OCI-M2 (cell line): Measurements from ENCODE around the gene NISCH.

Source experiments
- DNase-seq: peaks from one replicate; lab custom pipeline; 2025; ENCODE audit not compliant: unreplicated experiment; lab: John Stamatoyannopoulos, UW

NISCH gene

DNA sequence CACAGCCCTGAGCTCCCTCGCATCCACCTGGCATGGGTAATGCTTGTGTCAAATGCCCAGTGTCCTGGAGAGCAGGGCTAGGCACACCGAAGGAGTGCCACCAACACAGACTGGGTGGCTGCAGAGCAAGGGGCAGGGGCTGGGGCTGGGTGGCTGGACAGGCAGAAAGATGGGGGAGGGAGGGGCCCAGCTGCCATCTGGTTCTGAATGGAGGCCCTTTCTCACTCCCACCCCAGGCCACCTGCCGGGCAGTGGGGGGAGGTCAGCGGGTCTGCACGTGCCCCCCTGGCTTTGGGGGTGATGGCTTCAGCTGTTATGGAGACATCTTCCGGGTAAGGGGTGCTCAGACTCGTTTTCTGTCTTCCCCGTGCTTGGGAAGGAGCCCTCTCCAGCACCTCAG lies 56.7 kb downstream of the NISCH start:
- no peak for DNase-seq

- no peak for DNase-seq
These were observed 57.3 kb downstream of the NISCH start for GRCh38 chr3:52512727-52513126.

GRCh38 chr3:52513281-52513680 lies 57.9 kb downstream of the NISCH start:
- DNase-seq = no peak

- no peak for DNase-seq
These were observed 59.2 kb downstream of the NISCH start for GRCh38 chr3:52514576-52514975.

DNA sequence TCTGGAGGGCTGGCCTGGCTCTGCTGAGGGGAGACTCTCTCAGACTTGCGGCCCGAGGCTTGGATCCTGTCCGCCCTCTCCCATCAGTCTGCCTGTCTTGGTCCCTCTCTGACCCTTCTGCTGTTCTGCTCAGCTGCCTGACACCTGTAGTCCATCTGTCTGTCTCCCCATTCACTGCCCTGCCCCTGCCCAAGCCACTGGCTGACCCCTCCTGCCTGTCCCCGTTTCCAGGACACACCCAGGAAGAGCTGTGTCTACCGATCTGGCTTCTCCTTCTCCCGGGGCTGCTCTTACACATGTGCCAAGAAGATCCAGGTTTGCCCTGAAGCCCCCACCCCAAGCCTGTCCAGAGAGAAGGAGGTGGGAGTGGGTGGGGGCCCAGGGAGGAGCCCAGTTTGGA lies 59.8 kb downstream of the NISCH start:
- no peak for DNase-seq

GRCh38 chr3:52516509-52517195 lies 61.2 kb downstream of the NISCH start:
- DNase-seq = no peak

- no peak for DNase-seq
These were observed 62.7 kb downstream of the NISCH start for GRCh38 chr3:52517796-52518722.

DNA sequence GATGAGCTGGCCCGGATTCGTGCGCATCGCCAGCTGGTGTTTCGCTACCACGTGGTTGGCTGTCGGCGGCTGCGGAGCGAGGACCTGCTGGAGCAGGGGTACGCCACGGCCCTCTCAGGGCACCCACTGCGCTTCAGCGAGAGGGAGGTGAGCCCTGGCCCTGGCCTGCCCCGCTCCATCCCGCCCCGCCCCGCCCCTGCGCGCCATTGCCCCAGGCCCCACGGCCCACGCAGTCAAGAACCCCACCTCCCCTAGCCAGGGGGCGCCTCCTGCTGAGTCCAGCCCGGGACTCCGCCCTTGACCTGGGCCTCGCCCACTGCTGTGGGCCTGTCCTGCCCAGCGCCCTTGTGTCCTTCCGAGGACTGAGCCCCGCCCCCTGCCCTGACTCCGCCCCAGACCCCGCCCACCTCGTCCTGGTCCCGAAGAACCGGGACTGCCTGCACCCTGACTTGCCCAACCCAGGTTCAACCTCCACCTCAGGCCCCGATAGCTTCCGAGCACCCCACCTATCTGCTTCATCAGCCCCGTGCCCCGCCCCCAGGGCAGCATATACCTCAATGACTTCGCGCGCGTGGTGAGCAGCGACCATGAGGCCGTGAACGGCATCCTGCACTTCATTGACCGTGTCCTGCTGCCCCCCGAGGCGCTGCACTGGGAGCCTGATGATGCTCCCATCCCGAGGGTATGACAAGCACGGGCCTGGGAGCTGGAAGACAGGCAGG lies 63.5 kb downstream of the NISCH start:
- DNase-seq = no peak

- DNase-seq = no peak
These were observed 64.2 kb downstream of the NISCH start for GRCh38 chr3:52519445-52520140.

DNA sequence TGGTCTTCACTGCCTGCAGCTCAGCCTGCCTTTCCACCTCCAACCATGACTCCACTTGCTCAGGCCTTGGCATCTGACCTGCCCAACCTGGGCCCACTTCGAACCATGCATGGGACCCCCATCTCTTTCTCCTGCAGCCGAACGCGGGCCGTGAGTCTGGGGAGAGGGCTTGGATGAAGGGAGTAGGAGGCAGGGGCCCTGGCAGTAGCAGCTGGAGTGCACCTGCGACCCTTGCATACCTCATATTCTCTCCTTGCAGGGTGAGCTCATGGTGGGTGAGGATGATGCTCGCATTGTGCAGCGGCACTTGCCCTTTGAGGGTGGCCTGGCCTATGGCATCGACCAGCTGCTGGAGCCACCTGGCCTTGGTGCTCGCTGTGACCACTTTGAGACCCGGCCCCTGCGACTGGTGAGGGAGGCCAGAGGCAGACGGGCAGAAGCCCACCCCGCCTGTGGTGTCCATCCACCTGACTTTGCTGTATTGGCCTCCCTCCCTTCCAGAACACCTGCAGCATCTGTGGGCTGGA lies 64.8 kb downstream of the NISCH start:
- DNase-seq = no peak

- no peak for DNase-seq
These were observed 65.5 kb downstream of the NISCH start for GRCh38 chr3:52520716-52521487.

DNA sequence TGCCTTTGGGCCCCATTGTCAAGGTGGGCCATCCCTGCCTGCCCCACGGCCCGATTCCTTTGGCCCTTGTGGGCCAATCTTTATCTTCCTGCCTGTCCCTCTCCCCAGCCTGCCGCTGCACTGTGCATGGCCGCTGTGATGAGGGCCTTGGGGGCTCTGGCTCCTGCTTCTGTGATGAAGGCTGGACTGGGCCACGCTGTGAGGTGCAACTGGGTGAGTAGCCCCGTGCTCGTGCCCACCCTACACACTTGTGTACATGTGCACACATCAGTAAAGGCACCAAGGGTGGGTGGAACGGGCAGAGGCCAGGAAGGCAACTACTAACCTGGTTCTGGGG lies 66.1 kb downstream of the NISCH start:
- no peak for DNase-seq

DNA sequence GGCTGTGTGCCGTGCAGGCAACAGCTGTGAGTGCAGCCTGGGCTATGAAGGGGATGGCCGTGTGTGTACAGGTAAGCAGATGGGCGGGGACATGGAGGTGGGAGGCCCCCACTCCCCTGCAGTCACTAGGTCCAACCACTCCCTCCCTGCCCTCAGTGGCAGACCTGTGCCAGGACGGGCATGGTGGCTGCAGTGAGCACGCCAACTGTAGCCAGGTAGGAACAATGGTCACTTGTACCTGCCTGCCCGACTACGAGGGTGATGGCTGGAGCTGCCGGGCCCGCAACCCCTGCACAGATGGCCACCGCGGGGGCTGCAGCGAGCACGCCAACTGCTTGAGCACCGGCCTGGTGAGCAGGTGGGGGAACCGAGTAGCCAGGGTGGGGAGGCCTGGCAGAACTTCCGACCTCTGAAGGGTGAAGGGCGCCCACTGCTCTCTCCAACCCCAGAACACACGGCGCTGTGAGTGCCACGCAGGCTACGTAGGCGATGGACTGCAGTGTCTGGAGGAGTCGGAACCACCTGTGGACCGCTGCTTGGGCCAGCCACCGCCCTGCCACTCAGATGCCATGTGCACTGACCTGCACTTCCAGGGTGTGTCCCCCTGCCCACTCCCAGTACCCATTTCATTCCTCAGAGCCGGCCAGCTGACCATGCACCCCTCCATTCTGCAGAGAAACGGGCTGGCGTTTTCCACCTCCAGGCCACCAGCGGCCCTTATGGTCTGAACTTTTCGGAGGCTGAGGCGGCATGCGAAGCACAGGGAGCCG lies 66.7 kb downstream of the NISCH start:
- DNase-seq = no peak

DNA sequence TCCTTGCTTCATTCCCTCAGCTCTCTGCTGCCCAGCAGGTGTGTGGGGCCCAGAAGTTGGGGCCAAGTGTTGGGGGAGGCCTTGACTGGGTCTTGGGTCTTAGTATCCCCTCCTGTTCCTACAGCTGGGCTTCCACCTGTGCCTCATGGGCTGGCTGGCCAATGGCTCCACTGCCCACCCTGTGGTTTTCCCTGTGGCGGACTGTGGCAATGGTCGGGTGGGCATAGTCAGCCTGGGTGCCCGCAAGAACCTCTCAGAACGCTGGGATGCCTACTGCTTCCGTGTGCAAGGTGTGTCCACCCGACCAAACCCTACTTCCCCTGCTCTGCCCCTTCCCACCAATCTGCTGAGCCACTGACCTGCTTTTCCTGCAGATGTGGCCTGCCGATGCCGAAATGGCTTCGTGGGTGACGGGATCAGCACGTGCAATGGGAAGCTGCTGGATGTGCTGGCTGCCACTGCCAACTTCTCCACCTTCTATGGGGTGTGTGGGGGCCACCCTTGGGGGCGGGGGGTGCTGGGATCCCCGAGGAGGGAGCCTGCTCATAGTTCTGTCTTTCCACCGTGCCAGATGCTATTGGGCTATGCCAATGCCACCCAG lies 67.3 kb downstream of the NISCH start:
- DNase-seq = no peak

- no peak for DNase-seq
These were observed 68.2 kb downstream of the NISCH start for GRCh38 chr3:52523386-52524257.

DNA sequence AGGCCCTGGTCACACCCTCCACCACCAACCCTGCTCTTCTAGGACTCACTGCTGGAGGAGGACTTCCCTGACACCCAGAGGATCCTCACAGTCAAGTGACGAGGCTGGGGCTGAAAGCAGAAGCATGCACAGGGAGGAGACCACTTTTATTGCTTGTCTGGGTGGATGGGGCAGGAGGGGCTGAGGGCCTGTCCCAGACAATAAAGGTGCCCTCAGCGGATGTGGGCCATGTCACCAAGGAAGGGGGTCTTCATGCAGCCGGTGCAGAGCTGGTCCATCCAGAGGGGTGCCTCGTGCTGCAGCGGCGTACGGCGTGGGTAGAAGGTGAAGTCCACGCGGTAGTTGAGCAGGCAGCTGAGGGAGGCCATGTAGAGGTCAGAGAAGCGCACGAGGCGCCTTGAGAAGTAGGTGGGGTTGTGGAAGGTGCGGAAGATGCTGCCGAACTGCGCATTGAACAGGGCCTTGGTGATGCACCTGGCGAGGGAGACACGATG lies 68.9 kb downstream of the NISCH start:
- no peak for DNase-seq

GRCh38 chr3:52524752-52525679 lies 69.6 kb downstream of the NISCH start:
- DNase-seq = no peak
